Pulmonary artery endothelial cell (primary cell): ENCODE results near the gene NAALADL2. TPM values are rescaled to one million over a fixed set of nuclear protein-coding genes. Genes with fewer than 3 reads are reported as not detected.

Experiments
- DNase-seq: peaks from one replicate; pipeline ENCODE4 v3.0.0-alpha.2; 2011; ENCODE audit warnings: low read depth, low spot score
- total RNA-seq: library from RNA; depleted of rRNA; stranded (reverse); fragments of >200 nt; gene quantifications from 2 replicates; pipeline ENCODE4 v1.2.3, GENCODE V29; 2014

NAALADL2 gene
- total RNA-seq, 1 donor from 2014 or later: 3.4 TPM

GRCh38 chr3:175304404-175304803, 445.3 kb downstream of the NAALADL2 start:
- no peak for DNase-seq

- no peak for DNase-seq
These were observed 448.5 kb downstream of the NAALADL2 start for GRCh38 chr3:175307642-175308041.

GRCh38 chr3:175308097-175308496, 449.0 kb downstream of the NAALADL2 start:
- no peak for DNase-seq

GRCh38 chr3:175310046-175310445, 450.9 kb downstream of the NAALADL2 start:
- DNase-seq: no peak

- no peak for DNase-seq
These were observed 452.3 kb downstream of the NAALADL2 start for GRCh38 chr3:175311404-175311803.

- DNase-seq: no peak
These were observed 452.8 kb downstream of the NAALADL2 start for GRCh38 chr3:175311946-175312345.

- no peak for DNase-seq
These were observed 453.7 kb downstream of the NAALADL2 start for GRCh38 chr3:175312791-175313190.

GRCh38 chr3:175316799-175317198, 457.7 kb downstream of the NAALADL2 start:
- DNase-seq: no peak

- DNase-seq: no peak
These were observed 466.3 kb downstream of the NAALADL2 start for GRCh38 chr3:175325440-175325839.

GRCh38 chr3:175326041-175326440, 466.9 kb downstream of the NAALADL2 start:
- DNase-seq: no peak

- DNase-seq: no peak
These were observed 470.2 kb downstream of the NAALADL2 start for GRCh38 chr3:175329373-175329772.

GRCh38 chr3:175335229-175335628, 476.1 kb downstream of the NAALADL2 start:
- no peak for DNase-seq

- DNase-seq: no peak
These were observed 477.4 kb downstream of the NAALADL2 start for GRCh38 chr3:175336406-175337133.

GRCh38 chr3:175337631-175338030, 478.5 kb downstream of the NAALADL2 start:
- DNase-seq: no peak

- DNase-seq: no peak
These were observed 479.8 kb downstream of the NAALADL2 start for GRCh38 chr3:175338775-175339535.

GRCh38 chr3:175340338-175341015, 481.3 kb downstream of the NAALADL2 start:
- no peak for DNase-seq

- DNase-seq: no peak
These were observed 483.1 kb downstream of the NAALADL2 start for GRCh38 chr3:175342196-175342595.

- DNase-seq: no peak
These were observed 484.8 kb downstream of the NAALADL2 start for GRCh38 chr3:175343946-175344345.

GRCh38 chr3:175346573-175347356, 487.6 kb downstream of the NAALADL2 start:
- DNase-seq: peak; percentile 70

- DNase-seq: no peak
These were observed 490.0 kb downstream of the NAALADL2 start for GRCh38 chr3:175349168-175349567.

- DNase-seq: no peak
These were observed 496.7 kb downstream of the NAALADL2 start for GRCh38 chr3:175355801-175356335.
